Stimulated activated CD4-positive, alpha-beta T cell treated with anti-CD3 and anti-CD28 coated beads, Interleukin-4, amount 100 ng/mL, for 48 hours (primary cell): ENCODE data around the gene RPL41.
"Not testable (repeated sequence)": the region's sequence is repeated elsewhere in the genome, so short reads cannot be mapped to it uniquely, and the experiment has no call there.

ENCODE experiments used
- DNase-seq, 2 donors: peaks; one replicate each; pipeline ENCODE4 v3.0.0-alpha.2; 2020; ENCODE audit warnings: low read depth in 2 of 2

Gene RPL41

DNA sequence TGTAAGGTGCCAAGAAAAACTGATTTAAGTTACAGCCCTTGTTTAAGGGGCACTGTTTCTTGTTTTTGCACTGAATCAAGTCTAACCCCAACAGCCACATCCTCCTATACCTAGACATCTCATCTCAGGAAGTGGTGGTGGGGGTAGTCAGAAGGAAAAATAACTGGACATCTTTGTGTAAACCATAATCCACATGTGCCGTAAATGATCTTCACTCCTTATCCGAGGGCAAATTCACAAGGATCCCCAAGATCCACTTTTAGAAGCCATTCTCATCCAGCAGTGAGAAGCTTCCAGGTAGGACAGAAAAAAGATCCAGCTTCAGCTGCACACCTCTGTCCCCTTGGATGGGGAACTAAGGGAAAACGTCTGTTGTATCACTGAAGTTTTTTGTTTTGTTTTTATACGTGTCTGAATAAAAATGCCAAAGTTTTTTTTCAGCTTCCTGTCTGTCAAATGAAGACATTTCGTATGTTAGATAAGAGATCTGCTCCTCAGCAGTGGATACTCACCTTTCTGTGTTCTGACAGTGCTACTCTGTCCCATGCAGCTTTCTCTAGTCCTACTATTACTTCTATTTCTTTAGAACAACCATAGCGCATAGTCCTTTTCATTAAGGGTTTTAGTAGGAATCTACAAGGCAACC is 13.2 kb upstream of the RPL41 start:
- no peak for DNase-seq

DNA sequence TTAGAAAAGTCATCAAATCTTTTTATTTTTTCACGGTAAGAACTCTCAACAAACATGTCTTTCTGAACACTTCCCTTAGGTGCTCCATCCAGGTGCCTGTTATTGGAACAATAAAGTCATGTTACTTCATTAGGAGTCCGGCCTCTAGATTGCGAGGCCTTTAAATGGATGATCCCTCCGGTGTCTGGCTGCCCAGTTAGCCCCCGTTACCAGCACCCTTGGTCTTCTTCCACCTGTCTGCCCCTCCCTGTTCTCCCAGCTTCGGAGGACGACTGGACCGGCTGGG is 12.7 kb upstream of the RPL41 start:
- DNase-seq = no peak

DNA sequence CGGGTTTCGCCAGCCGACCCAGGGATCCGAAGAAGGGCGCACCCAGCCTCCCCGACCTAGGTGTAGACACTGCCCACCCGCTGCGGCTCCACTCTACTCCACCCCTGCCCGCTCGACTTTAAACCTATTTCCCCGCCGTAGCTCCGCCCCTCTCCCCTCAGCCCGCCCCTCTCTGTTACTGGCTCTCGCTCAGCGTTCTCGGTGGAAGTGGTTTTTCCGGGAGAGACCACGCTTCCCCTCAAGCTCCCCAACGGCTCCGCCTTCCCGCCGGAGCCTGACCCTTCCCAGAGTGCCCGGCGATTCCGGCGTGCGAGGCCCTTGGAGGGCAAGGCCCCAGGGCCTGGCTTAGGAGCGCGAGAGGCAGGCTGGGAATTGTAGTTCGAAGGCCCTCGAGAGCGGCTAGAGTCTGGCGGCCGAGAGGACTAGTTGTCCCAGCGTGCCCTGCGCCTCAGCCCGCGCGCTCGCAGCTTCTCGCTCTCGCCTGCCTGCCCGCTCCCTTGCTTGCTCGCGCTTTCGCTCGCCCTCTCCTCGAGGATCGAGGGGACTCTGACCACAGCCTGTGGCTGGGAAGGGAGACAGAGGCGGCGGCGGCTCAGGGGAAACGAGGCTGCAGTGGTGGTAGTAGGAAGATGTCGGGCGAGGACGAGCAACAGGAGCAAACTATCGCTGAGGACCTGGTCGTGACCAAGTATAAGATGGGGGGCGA is 12.2 kb upstream of the RPL41 start, which contains the start of gene PA2G4:
Gene PA2G4 (plus strand): TSS at position 451 of the 706 bp plus-strand sequence. CDS start 179 bp downstream, at position 630.
- DNase-seq = peak; percentile 95 to 98

DNA sequence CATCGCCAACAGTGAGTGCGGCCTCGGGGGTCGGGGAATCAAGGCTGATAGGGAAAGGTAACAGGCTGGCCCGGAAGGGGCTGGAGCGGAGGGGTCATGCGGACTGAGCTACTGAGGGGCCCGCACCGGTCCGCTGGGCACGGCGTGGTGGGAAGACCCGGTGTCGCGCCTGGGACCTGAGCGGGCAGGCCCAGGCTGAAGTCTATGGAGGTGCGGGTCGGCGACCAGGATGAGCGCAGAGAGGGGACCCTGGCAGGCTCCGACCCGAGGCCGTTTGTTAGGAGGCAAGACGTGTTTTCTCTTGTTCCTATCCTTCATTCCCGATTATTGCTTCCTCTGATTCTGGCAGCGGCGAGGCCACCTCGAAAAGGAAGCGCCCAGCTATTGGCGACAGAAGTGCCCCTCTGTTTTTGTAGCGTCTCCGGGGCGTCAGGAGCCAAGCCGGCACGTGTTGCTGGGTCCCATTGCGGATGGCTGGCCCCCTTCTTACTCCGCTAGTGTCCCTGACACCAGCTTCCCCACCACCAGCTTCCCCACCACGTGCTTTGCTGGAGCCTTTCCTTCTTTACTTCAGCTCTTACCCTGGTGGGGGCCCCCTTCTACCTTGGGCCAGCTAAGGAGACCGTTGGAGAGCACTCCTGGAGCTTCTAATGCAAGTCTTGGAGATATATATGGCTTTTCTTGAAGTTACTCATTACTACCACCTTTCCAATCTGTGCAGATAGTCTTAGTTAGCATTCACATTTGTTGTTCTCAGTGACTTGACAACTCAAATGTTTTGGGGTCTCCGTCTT is 11.4 kb upstream of the RPL41 start:
- DNase-seq = peak in 1 of 2 donors; percentile 32

DNA sequence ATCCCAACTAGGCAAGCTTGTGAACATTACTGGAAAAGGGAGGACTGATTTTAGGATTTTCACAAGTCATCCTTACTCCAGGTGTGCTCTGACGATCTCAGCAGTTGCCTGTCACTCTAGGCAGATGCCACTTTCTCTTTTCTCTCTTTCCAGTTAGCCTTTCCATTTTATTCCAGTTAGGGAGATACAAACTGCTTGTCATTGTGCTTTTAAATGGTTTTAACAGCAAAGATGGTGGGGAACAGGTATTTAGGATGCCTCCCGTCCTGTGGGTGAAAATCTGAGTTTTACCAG is 10.9 kb upstream of the RPL41 start:
- no peak for DNase-seq

DNA sequence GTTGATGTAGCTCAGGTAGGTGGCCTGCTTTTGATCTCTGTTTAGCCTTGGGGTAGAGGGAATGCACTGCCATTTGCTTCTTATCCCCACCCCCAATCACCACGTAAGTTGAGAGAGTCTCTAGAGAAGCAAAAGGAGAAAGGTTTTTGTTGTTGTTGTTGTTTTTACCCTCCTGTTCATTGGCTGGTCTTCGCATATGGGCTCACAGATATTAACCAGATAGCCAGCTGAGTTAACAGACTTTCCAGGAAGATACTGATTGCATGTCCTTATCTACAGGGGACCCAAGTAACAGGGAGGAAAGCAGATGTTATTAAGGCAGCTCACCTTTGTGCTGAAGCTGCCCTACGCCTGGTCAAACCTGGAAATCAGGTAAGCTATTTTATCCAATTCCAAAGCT is 9.2 kb upstream of the RPL41 start:
- DNase-seq = no peak

DNA sequence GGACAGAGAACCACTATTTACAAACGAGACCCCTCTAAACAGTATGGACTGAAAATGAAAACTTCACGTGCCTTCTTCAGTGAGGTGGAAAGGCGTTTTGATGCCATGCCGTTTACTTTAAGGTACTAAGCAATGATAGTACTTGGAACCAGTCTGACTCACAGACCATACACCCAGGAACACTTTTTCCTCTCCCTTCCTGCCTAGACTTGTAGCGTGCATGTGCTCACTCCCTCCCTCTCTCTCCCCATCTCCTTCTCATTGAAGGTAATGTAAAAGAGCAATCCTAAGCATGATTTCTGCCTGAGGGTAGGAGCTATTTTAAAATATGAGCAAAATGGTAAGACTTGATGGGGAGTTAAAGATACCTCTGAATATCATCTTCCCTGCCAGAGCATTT is 5.9 kb upstream of the RPL41 start:
- no peak for DNase-seq

DNA sequence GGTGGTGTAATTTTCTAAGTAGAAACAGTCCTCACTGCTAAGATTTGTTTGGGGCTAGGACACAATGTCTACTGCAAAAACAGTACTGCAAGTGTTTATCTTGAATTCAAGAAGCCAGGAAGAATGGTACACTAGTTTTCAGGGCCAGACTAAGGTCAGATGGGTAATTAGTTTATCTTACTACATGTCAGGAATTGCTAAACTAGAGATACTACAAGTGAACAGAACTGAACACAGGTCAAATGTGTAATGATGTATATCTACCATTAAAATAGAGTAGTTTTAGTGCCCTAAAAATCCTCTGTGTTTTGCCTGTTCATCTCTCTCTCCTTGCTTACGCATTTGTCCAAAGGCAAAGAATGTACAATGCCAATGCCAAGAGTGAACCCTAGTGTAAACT is 2.3 kb upstream of the RPL41 start:
- DNase-seq = no peak

DNA sequence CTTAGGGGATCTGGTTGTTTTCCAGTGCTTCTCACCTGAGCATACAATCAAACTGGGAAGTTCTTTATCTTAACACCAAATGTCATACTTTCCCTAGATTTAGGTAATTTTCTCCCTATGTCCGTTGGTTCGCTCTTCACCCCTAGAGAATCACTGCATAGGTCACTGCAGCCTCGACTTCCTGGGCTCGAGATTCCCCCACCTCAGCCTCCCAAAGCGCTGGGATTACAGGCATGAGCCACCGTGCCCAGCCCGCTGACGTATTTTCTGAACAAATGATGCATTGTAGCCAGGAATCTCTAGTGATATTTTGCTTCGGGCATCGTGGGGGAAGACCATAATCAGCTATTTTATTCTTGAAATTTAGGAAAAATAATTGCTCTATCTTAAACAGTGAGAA is 1.1 kb upstream of the RPL41 start:
- DNase-seq = no peak

DNA sequence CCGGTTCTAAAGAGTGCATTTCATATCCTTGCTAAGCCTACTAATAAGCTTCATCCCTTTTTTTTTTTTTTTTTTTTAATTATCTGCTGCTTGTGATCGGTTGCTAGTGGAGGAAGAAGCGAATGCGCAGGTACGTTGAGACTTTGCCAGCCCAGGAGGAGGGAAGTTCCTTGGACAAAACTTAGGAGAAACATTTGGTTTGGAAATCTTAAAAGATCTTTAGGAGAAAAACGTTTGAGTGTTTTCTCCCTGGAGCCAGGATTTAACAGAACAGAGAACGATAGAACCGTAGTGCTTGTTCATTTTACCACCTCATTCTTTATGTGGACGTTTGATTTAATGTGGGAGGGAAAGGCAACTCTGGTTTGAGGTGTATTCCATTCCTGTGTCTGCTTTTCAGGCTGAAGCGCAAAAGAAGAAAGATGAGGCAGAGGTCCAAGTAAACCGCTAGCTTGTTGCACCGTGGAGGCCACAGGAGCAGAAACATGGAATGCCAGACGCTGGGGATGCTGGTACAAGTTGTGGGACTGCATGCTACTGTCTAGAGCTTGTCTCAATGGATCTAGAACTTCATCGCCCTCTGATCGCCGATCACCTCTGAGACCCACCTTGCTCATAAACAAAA is 761 bp downstream of the RPL41 start:
- DNase-seq = not testable (repeated sequence)

DNA sequence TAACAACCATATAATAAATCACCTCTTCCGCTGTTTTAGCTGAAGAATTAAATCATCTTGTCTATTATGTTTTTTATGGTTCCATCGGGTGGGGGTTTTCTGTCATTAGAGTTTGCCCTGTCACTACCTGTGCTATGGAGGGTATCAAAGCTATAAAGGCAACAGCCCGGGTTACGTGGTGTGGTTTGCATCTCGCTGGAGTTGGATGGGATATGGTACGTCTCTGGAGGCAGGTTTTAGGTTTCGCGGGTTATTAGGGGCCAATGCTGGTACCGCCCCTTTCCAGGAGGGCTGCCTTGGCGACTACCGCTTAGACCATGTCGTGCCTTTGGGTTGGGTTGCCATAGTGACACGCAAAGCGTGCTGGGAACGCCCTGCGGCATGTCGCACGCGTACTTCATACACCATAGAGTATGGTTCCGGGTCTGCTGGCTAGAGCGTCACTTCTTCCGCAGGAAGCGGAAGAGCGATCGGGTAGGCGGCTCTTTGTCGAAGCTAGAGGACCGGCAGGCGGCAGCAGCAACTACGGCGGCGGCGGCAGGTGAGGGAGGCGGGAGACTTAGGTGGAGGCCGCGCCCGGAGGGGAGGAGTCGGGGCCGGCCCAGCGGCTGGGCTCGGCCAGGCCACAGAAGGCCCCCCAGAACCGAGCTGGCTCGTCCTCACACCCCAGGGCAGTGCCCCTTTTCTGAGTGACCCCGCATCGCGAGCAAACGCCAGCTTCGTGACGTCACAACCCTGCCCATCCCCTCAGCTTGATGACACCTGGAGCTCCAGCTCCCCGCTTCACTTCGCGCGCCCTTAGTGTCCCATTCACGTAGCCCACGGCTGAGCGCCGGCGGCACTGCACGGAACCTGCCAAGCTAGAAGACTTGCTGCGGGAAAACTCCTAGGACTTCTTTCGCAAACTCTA is 1.6 kb downstream of the RPL41 start, which contains the start of gene ZC3H10:
Gene ZC3H10 (plus strand): TSS at position 489 of the 910 bp plus-strand sequence. CDS start 2,297 bp downstream, outside the sequence.
- DNase-seq = peak; percentile 95 to 98

DNA sequence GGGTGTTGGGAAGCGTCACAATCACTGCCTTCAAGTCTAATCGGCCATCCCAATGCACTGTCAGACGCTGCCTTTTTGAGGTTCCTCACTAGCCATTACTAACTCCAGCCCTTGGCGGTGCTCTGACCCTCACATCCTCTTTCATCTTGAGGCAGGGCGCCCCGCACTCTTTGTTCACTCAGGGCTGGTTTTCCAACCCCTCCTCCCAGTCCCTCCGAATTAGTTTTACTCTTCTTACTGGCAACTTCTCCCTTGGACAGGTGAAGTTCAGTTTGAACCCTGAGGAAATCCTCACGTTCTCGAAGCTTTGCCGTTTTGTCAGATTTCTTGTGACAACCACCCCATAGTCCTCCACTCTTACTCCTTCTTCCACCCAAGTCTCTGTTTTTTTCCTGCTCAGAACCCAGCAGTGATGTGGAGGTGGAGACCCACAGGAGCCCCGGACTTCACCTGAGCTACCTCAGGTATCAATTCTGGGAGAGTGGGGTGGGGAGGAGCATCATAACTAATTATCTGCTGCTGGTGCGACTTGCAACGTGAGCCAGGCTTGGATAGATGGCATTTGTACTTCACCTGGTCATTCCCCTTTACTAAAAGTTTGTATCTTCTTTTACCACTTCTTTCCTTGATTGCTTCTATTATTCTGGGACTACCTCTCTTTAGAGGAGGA is 2.4 kb downstream of the RPL41 start:
- DNase-seq = no peak

DNA sequence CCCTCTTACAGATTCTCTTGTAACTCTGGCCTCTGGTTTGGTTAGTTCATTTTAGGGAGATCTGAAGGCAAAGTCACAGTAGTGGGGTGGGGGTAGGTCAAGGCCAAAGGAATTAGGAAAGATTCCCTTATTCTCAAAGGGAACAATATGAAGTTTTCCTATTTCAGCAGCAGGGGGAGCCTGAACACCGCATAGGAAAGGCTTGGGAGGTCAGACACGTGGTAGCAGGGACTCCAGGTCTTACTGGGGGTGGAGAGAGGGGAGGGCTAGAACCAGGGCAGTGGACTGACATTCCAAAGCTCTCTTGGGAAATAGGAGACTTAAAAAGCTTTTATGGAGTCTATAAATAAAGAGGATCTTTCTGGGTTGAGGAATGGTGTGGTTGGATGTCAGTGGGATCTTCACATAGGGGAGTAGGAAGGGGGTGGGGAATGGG is 2.9 kb downstream of the RPL41 start:
- DNase-seq = peak; percentile 42 to 52

DNA sequence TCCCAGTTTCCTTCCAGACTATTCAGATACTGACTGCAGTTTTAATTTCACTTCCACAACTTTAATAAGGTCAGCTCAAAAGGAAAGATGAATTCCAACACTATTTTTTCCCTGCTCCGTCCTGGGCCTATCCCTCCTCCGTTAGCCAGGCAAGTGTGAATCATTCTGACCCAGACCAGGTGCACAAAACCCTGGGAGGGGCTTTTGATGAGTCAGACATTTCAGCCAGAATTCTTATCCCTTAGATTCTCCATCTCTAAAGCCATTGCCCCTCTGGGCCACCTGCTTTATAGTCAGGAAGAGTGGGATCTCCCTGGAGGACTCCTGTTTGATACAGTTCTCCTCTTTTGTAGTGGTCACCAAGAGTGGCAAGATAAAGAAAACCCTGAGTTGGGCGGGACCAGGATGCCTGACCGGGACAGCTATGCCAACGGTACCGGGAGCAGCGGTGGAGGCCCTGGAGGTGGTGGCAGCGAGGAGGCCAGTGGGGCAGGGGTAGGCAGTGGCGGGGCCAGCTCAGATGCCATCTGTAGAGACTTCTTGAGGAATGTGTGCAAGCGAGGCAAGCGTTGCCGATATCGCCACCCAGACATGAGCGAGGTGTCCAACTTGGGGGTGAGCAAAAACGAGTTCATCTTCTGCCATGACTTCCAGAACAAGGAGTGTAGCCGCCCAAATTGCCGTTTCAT is 3.9 kb downstream of the RPL41 start:
- DNase-seq = no peak

DNA sequence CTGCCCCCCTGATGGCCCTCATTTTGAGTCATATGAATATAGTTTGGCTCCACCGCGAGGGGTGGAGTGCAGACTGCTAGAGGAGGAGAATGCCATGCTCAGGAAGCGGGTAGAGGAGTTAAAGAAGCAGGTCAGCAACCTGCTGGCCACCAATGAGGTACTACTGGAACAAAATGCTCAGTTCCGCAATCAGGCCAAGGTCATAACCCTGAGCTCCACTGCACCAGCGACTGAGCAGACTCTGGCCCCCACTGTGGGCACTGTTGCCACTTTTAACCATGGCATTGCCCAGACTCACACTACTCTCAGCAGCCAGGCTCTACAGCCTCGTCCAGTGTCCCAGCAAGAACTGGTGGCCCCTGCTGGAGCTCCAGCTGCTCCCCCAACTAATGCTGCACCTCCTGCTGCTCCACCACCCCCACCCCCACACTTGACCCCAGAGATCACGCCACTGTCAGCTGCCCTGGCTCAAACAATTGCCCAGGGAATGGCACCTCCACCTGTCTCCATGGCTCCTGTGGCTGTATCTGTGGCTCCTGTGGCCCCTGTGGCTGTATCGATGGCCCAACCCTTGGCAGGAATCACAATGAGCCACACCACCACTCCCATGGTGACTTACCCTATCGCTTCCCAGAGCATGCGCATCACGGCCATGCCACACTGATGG is 4.9 kb downstream of the RPL41 start:
- DNase-seq = no peak

DNA sequence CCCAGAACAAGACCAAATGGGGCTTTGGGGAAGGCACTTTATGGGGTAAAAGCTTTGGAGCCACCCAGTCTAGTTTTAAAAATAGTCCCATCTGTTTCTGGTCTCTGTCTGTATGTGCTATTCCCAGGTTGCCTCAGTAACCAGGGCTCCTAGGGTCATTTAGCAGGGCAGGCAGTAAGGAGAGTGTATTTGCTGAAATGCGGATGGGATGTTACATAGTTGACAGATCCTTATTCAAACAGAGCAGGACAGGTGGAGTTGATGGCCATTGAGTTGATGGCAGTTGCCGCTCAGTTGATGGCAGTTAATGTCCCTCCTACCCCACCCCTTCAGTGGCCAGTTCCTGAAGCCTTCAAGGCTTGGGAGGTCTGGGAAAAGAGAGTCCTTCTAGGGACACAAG is 6.2 kb downstream of the RPL41 start:
- DNase-seq = no peak

DNA sequence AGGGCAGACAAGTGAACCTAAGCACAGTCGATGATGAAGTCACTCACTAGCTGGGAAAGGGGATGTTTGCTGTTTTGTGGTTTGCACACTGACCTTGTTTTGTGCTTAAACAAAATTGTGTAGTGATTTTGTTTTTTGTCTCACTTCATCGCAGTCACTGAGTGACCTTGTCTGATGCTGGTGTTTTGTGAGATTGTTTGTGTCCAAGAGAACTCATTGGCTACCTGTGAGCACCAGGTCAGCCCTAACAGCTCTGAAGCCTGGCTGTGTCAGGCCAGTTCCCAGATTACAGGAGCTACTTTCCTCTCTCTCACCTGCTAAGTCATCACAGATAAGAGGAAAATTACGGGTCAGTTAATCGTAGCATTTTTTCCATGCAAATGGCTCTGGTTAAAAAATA is 7.7 kb downstream of the RPL41 start:
- DNase-seq = no peak

DNA sequence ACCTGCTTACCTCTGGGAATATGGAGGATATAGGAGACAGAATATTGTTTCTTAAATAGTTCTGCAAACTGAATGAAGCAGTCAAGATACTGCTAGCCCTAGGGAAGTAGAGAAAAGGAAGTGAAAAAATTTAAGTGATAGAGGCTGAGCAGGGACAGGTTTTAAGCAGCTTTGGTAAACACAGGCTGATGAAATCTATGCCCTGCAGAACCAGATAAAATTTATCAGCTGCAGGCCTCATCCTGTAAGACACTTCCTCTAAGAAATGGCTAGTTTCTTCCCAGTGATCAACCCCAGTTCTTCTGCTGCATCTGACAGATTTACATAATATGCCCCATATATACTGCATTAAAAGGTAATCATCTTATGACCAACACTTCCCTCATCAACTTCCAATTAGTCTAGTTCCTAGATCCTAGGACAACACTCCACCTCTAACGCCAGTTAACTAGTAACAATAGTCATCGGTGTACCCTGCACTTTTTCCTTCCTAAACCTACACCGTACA is 10.4 kb downstream of the RPL41 start:
- DNase-seq = no peak

DNA sequence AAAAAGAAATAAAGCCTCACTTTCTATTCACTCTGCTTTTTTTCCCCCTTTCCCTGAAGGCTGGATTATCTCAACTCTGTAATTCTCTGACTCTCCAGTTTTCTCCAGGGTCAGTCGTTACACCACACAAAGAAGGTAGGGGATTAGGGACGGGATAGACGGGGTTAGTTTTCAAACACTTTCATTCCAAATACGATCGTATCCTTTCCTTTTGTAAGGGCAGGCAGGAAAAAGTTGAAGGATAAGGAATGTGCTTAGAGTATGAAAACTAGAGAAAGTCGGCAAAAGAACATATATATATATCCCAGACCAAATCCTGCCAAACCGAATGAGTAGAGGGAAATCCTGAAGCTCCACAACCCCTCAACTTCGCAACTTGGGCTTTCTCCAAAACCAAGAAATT is 11.1 kb downstream of the RPL41 start:
- no peak for DNase-seq
